ENCODE results near the gene IFT81. TPM values are rescaled to one million over a fixed set of nuclear protein-coding genes. Genes with fewer than 3 reads are reported as not detected.

The IFT81 gene
- total and polyA plus RNA-seq, 4 experiments from 2014 or later = 0.57 to 1.3 (median 1.2) TPM

- Histone ChIP-seq H3K9me3 (ENCODE audit: control insufficient read depth in 1 of 2, low read length in 2 of 2) (no peaks in the 10 kb centered on the region), H3K4me1 (ENCODE audit: insufficient read depth, low read length) (no peaks in the 10 kb centered on the region), H3K27ac (ENCODE audit: low read depth, low read length) (no peak overlapping the region), H3K4me3 (ENCODE audit: low read length in 2 of 2) (no peak overlapping the region), H3K27me3 (ENCODE audit: insufficient read depth, low read length) (no peaks in the 10 kb centered on the region), H3K36me3 (ENCODE audit: insufficient read depth, low read length) (no peaks in the 10 kb centered on the region)
- Mint-ChIP-seq H3K4me3 (no peak overlapping the region), H3K4me1 (no peaks in the 10 kb centered on the region), H3K27ac (no peak overlapping the region), H3K9me3 (peaks cover 0 to 6% (median 3%) of the 10 kb centered on the region in 8 donors), H3K36me3 (peaks cover 0 to 3% of the 10 kb centered on the region in 2 donors), H3K27me3 (peaks cover 0 to 1% of the 10 kb centered on the region in 2 donors)
- no peak for DNase-seq
- ChIA-PET CTCF (ENCODE audit: partially characterized antibody) (no interaction called here), POLR2A (ENCODE audit: partially characterized antibody) (no interaction called here)
- intact Hi-C loops (cut with micrococcal nuclease) = no loop called here
These were observed 69.0 kb downstream of the IFT81 start for GRCh38 chr12:110193196-110193595.

DNA sequence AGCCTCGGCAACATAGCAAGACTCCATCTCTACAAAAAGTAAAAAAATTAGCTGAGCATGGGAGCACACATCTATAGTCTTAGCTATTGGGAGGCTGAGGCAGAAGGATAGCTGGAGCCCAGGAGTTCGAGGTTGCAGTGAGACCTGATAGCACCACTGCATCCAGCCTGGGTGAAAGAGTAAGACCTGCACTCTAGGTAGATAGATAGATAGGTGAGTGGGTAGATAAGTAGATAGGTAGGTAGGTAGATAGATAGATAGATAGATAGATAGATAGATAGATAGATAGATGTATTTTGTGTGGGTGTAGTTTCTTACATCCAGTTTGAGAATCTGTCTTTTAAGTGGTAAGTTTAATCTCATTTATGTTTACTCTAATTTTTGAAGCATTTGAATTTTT is 72.8 kb downstream of the IFT81 start:
- ChIA-PET CTCF (ENCODE audit: partially characterized antibody) (no interaction called here), POLR2A (ENCODE audit: partially characterized antibody) (no interaction called here)
- peaks cover 3% of the 10 kb centered on the region for H3K4me1 ChIP-seq (ENCODE audit: insufficient read depth, low read length)
- H3K4me1 Mint-ChIP-seq = peaks cover 4 to 8% (median 6%) of the 10 kb centered on the region in 4 donors
- no peak overlapping the region for H3K4me3 Mint-ChIP-seq
- intact Hi-C loops (cut with micrococcal nuclease) = no loop called here
- H3K27me3 Mint-ChIP-seq = no peaks in the 10 kb centered on the region
- H3K27me3 ChIP-seq (ENCODE audit: insufficient read depth, low read length) = no peaks in the 10 kb centered on the region
- no peaks in the 10 kb centered on the region for H3K36me3 ChIP-seq (ENCODE audit: insufficient read depth, low read length)
- H3K9me3 Mint-ChIP-seq = peaks cover 0 to 2% (median 0%) of the 10 kb centered on the region in 8 donors
- H3K9me3 ChIP-seq (ENCODE audit: control insufficient read depth in 1 of 2, low read length in 2 of 2) = no peaks in the 10 kb centered on the region
- H3K36me3 Mint-ChIP-seq = no peaks in the 10 kb centered on the region
- H3K27ac Mint-ChIP-seq = no peak overlapping the region
- no peak overlapping the region for H3K4me3 ChIP-seq (ENCODE audit: low read length in 2 of 2)
- no peak for DNase-seq
- H3K27ac ChIP-seq (ENCODE audit: low read depth, low read length) = no peak overlapping the region

- CTCF ChIA-PET (ENCODE audit: partially characterized antibody) = no interaction called here
- intact Hi-C loops (cut with micrococcal nuclease) = no loop called here
- no peak for DNase-seq
- H3K4me1 ChIP-seq (ENCODE audit: insufficient read depth, low read length) = peaks cover 3% of the 10 kb centered on the region
- H3K4me3 ChIP-seq (ENCODE audit: low read length in 2 of 2) = no peak overlapping the region
- POLR2A ChIA-PET (ENCODE audit: partially characterized antibody) = no interaction called here
- peaks cover 4 to 8% (median 6%) of the 10 kb centered on the region in 4 donors for H3K4me1 Mint-ChIP-seq
- H3K36me3 ChIP-seq (ENCODE audit: insufficient read depth, low read length) = no peaks in the 10 kb centered on the region
- H3K4me3 Mint-ChIP-seq = no peak overlapping the region
- peaks cover 0 to 2% (median 0%) of the 10 kb centered on the region in 8 donors for H3K9me3 Mint-ChIP-seq
- H3K27ac ChIP-seq (ENCODE audit: low read depth, low read length) = no peak overlapping the region
- no peak overlapping the region for H3K27ac Mint-ChIP-seq
- H3K36me3 Mint-ChIP-seq = no peaks in the 10 kb centered on the region
- H3K27me3 ChIP-seq (ENCODE audit: insufficient read depth, low read length) = no peaks in the 10 kb centered on the region
- no peaks in the 10 kb centered on the region for H3K27me3 Mint-ChIP-seq
- no peaks in the 10 kb centered on the region for H3K9me3 ChIP-seq (ENCODE audit: control insufficient read depth in 1 of 2, low read length in 2 of 2)
These were observed 74.2 kb downstream of the IFT81 start for GRCh38 chr12:110198386-110198785.

- ChIA-PET CTCF (ENCODE audit: partially characterized antibody) (interaction anchor here (0.6 kb wide), 1 partner anchor 99 kb away, joined by 3 read pairs; no protein-coding TSS in a partner anchor), POLR2A (ENCODE audit: partially characterized antibody) (no interaction called here)
- Histone ChIP-seq H3K9me3 (ENCODE audit: control insufficient read depth in 1 of 2, low read length in 2 of 2) (no peaks in the 10 kb centered on the region), H3K4me3 (ENCODE audit: low read length in 2 of 2) (no peak overlapping the region), H3K4me1 (ENCODE audit: insufficient read depth, low read length) (peaks cover 3% of the 10 kb centered on the region), H3K27me3 (ENCODE audit: insufficient read depth, low read length) (no peaks in the 10 kb centered on the region), H3K36me3 (ENCODE audit: insufficient read depth, low read length) (no peaks in the 10 kb centered on the region), H3K27ac (ENCODE audit: low read depth, low read length) (no peak overlapping the region)
- Mint-ChIP-seq H3K9me3 (no peaks in the 10 kb centered on the region), H3K4me3 (no peak overlapping the region), H3K36me3 (peaks cover 0 to 5% of the 10 kb centered on the region in 2 donors), H3K27me3 (no peaks in the 10 kb centered on the region), H3K4me1 (peaks cover 4 to 8% (median 6%) of the 10 kb centered on the region in 4 donors), H3K27ac (no peak overlapping the region)
- intact Hi-C loops (cut with micrococcal nuclease) = no loop called here
- no peak for DNase-seq
These were observed 75.4 kb downstream of the IFT81 start for GRCh38 chr12:110199339-110200123.

DNA sequence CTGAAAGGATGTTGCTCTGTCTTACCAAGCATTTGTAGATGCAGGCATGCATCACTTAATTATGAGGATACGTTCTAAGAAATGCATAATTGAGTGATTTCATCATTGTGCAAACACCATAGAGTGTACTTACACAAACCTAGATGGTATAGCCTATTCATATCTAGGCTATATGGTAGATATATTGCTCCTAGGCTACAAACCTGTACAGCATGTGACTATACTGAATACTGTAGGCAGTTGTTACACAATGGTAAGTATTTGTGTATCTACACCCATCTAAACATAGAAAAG is 75.9 kb downstream of the IFT81 start:
- POLR2A ChIA-PET (ENCODE audit: partially characterized antibody) = no interaction called here
- no peaks in the 10 kb centered on the region for H3K9me3 Mint-ChIP-seq
- H3K36me3 Mint-ChIP-seq = peaks cover 0 to 7% of the 10 kb centered on the region in 2 donors

DNA sequence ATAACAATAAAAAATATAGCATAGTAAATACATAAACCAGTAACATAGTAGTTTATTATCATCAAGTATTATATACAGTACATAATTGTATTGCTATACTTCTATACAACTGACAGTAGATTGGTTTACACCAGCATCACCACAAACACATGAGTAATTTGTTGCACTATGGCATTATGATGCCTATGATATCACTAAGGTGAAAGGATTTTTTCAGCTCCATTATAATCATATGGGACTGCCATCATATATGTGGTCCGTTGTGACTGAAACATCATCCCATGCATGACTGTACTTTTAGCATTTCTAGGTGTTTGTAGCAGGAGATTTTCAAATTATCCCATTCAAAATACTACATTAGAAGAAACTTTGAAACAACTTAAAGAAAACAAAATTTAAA is 77.8 kb downstream of the IFT81 start:
- H3K27ac ChIP-seq (ENCODE audit: low read depth, low read length) = no peak overlapping the region
- H3K4me1 ChIP-seq (ENCODE audit: insufficient read depth, low read length) = peaks cover 3% of the 10 kb centered on the region
- Mint-ChIP-seq H3K4me3 (no peak overlapping the region), H3K4me1 (peaks cover 4 to 8% (median 6%) of the 10 kb centered on the region in 4 donors), H3K27ac (no peak overlapping the region), H3K27me3 (no peaks in the 10 kb centered on the region), H3K9me3 (no peaks in the 10 kb centered on the region), H3K36me3 (peaks cover 0 to 7% of the 10 kb centered on the region in 2 donors)
- no peaks in the 10 kb centered on the region for H3K36me3 ChIP-seq (ENCODE audit: insufficient read depth, low read length)
- intact Hi-C loops (cut with micrococcal nuclease) = no loop called here
- no peaks in the 10 kb centered on the region for H3K9me3 ChIP-seq (ENCODE audit: control insufficient read depth in 1 of 2, low read length in 2 of 2)
- ChIA-PET CTCF (ENCODE audit: partially characterized antibody) (no interaction called here), POLR2A (ENCODE audit: partially characterized antibody) (no interaction called here)
- DNase-seq = no peak
- no peaks in the 10 kb centered on the region for H3K27me3 ChIP-seq (ENCODE audit: insufficient read depth, low read length)
- H3K4me3 ChIP-seq (ENCODE audit: low read length in 2 of 2) = no peak overlapping the region

More for the DNA sequence above, 75.9 kb downstream of the IFT81 start:
- Histone ChIP-seq H3K36me3 (ENCODE audit: insufficient read depth, low read length) (no peaks in the 10 kb centered on the region), H3K4me1 (ENCODE audit: insufficient read depth, low read length) (peaks cover 3% of the 10 kb centered on the region), H3K4me3 (ENCODE audit: low read length in 2 of 2) (no peak overlapping the region), H3K27ac (ENCODE audit: low read depth, low read length) (no peak overlapping the region), H3K9me3 (ENCODE audit: control insufficient read depth in 1 of 2, low read length in 2 of 2) (no peaks in the 10 kb centered on the region), H3K27me3 (ENCODE audit: insufficient read depth, low read length) (no peaks in the 10 kb centered on the region)
- H3K4me3 Mint-ChIP-seq = no peak overlapping the region
- H3K4me1 Mint-ChIP-seq = peaks cover 4 to 8% (median 6%) of the 10 kb centered on the region in 4 donors
- no peak for DNase-seq
- H3K27me3 Mint-ChIP-seq = no peaks in the 10 kb centered on the region
- intact Hi-C loops (cut with micrococcal nuclease) = no loop called here
- CTCF ChIA-PET (ENCODE audit: partially characterized antibody) = interaction anchor here (0.6 kb wide), 1 partner anchor 100 kb away, joined by 3 read pairs; no protein-coding TSS in a partner anchor
- H3K27ac Mint-ChIP-seq = no peak overlapping the region

- H3K27ac Mint-ChIP-seq = no peak overlapping the region
These were observed 79.4 kb downstream of the IFT81 start for GRCh38 chr12:110203546-110203945.

More at GRCh38 chr12:110203546-110203945, 79.4 kb downstream of the IFT81 start:
- no peaks in the 10 kb centered on the region for H3K9me3 Mint-ChIP-seq
- DNase-seq = no peak
- peaks cover 4 to 8% (median 6%) of the 10 kb centered on the region in 4 donors for H3K4me1 Mint-ChIP-seq
- H3K36me3 ChIP-seq (ENCODE audit: insufficient read depth, low read length) = no peaks in the 10 kb centered on the region
- ChIA-PET CTCF (ENCODE audit: partially characterized antibody) (interaction anchor here (0.7 kb wide), 1 partner anchor 41 kb away, joined by 3 read pairs; no protein-coding TSS in a partner anchor), POLR2A (ENCODE audit: partially characterized antibody) (no interaction called here)
- H3K27me3 ChIP-seq (ENCODE audit: insufficient read depth, low read length) = no peaks in the 10 kb centered on the region
- H3K36me3 Mint-ChIP-seq = peaks cover 0 to 7% of the 10 kb centered on the region in 2 donors
- H3K9me3 ChIP-seq (ENCODE audit: control insufficient read depth in 1 of 2, low read length in 2 of 2) = no peaks in the 10 kb centered on the region
- no peak overlapping the region for H3K27ac ChIP-seq (ENCODE audit: low read depth, low read length)
- no peaks in the 10 kb centered on the region for H3K27me3 Mint-ChIP-seq
- H3K4me1 ChIP-seq (ENCODE audit: insufficient read depth, low read length) = peaks cover 3% of the 10 kb centered on the region
- no peak overlapping the region for H3K4me3 ChIP-seq (ENCODE audit: low read length in 2 of 2)
- no peak overlapping the region for H3K4me3 Mint-ChIP-seq
- intact Hi-C loops (cut with micrococcal nuclease) = no loop called here

Data from CD4-positive, alpha-beta memory T cell (primary cell).